Dendritic cell treated with granulocyte-macrophage colony-stimulating factor and Interleukin-4, amounts not matched to agents 40 ng/mL and 50 ng/mL, for 4 days (primary cell): Measurements from ENCODE around the gene CYP2S1.

Source experiments
- H3K27ac Mint-ChIP-seq: one replicate; pipeline ENCODE4 v1.8.0; 2022; ENCODE audit warnings: mild to moderate bottlenecking, mixed read lengths
- H3K27me3 Mint-ChIP-seq: one replicate; pipeline ENCODE4 v1.8.0; 2022; ENCODE audit warnings: mild to moderate bottlenecking, mixed read lengths
- H3K36me3 Mint-ChIP-seq: one replicate; pipeline ENCODE4 v1.8.0; 2022; ENCODE audit warnings: low read depth, mixed read lengths
- H3K4me1 Mint-ChIP-seq: one replicate; pipeline ENCODE4 v1.8.0; 2022; ENCODE audit warnings: low read depth, mixed read lengths
- H3K4me3 Mint-ChIP-seq: one replicate; pipeline ENCODE4 v1.8.0; 2022; ENCODE audit warnings: mild to moderate bottlenecking, moderate library complexity, mixed read lengths
- H3K9me3 Mint-ChIP-seq: one replicate; pipeline ENCODE4 v1.8.0; 2022; ENCODE audit warnings: mixed read lengths
- intact Hi-C: fragments of 100-400 bp; cut with micrococcal nuclease; formaldehyde crosslinking; loops from one replicate; pipeline ENCODE4 v1.15.0; 2022

CYP2S1 gene

DNA sequence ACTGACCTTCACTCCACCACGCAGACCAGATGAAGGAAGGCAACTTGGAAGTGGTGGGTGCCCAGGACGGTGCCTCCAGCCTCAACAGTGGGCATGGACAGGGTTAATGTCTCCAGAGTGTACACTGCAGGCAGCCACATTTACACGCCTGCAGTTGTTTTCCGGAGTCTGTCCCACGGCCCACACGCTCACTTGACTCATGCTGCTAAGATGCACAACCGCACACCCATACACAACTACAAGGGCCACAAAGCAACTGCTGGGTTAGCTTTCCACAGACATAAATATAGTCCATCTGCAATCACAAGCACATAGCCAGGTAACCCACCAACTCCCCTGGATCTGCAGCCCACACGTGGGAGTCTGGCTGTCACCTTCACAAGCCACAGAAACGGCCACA is 13.4 kb downstream of the CYP2S1 start:
- no peaks in the 10 kb centered on the region for H3K9me3 Mint-ChIP-seq
- H3K36me3 Mint-ChIP-seq: peaks cover 73% of the 10 kb centered on the region
- no peak overlapping the region for H3K27ac Mint-ChIP-seq
- intact Hi-C loops: no loop called here
- peaks cover 34% of the 10 kb centered on the region for H3K4me1 Mint-ChIP-seq
- no peaks in the 10 kb centered on the region for H3K27me3 Mint-ChIP-seq
- no peak overlapping the region for H3K4me3 Mint-ChIP-seq

DNA sequence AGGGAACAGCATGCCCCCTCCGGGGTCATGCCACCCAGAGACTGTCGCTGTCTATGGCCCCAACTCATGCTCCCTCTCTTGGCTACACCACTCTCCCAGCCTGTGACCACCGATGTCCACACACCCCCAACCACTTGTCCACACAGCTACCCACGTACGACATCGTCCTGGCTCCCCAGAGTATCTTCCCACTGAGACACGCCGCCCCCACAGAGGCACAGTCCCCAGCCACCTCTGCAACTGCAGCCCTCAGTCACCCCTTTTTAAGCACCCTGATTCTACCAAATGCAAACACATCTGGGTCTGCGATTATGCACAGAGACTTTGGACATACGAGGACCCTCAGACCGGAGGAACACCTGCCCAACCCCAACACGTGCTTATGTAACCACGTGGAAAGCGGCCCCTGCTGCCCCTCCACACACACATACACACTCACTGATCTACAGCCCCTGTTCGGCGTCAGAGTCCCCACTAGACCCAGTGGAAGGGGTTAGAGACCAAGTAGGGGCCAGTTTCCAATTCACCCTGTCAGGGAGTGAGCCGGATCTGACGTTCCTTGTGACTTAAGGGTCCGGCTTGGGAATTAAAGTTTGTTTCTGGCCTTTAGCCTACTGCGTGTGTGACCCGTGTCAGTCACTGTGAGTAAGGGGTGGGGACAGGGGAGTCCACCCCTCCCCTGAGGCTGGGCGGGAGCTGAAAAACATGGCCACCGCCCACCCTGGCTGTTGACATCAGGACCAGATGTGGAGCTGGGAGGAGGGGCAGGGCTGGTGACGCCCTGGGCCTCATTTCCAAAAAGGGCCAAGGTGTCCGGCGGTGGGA is 14.1 kb downstream of the CYP2S1 start:
- H3K36me3 Mint-ChIP-seq: peaks cover 66% of the 10 kb centered on the region
- intact Hi-C loops: no loop called here
- no peak overlapping the region for H3K27ac Mint-ChIP-seq
- H3K4me3 Mint-ChIP-seq: no peak overlapping the region
- no peaks in the 10 kb centered on the region for H3K27me3 Mint-ChIP-seq
- H3K9me3 Mint-ChIP-seq: no peaks in the 10 kb centered on the region
- H3K4me1 Mint-ChIP-seq: peaks cover 34% of the 10 kb centered on the region

DNA sequence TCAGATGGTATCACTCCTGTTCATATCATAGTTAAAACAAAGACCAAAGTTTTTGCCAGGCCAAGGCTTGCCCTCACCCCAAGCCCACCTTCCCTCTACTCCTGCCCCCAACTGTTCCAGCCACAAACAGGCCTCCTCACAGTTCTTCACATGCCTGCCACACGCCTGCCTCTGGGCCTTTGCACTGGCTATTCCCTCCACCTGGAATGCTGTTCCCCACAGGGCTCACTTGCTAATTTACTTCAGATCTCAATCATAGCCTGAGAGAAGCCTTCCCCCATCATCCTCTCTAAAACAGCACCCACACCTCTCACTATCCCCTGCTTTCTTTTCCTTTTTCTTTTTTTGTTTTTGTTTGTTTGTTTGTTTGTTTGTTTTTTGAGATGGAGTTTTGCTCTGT is 21.1 kb downstream of the CYP2S1 start:
- Mint-ChIP-seq H3K36me3 (no peaks in the 10 kb centered on the region), H3K27ac (peak overlapping the region; percentile 35), H3K9me3 (no peaks in the 10 kb centered on the region), H3K27me3 (peaks cover 26% of the 10 kb centered on the region), H3K4me3 (no peak overlapping the region), H3K4me1 (peaks cover 21% of the 10 kb centered on the region)
- intact Hi-C loops: no loop called here

DNA sequence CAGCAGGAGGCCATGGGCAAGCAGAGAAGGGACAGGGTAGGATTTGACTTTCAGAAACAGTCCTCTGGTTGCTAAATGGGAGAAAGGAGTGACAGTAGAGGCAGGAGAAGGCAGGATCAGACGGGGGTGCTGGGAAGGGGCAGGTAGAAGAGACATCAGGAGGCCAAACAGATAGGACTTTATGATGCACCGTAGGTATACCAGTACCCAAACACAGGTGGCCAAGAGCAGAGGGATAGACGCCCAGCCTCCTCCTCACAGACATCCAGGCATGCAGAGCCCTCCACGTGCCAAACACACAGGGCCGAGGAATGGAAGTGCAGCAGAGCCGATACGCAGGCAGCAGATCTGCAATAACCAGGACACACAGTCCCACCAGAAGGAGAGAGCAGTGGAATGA is 24.7 kb downstream of the CYP2S1 start:
- H3K4me3 Mint-ChIP-seq: no peak overlapping the region
- intact Hi-C loops: no loop called here
- H3K27me3 Mint-ChIP-seq: peaks cover 60% of the 10 kb centered on the region

DNA sequence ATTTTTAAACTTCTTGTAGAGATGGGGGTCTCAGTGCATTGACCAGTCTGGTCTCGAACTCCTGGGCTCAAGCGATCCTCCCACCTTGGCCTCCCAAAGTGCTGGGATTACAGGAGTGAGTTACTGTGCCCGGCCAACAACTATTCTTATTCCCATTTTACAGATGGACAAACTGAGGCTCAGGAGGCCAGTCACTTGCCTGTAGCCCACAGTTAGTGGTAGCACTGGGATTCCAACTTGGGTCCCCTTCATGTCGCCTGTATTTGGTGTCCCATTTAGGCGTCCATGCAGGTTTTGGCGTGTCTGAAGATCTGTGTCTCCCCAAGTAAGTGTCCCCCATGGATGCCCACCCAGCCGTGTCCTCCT is 25.2 kb downstream of the CYP2S1 start:
- intact Hi-C loops: no loop called here
- H3K27me3 Mint-ChIP-seq: peaks cover 64% of the 10 kb centered on the region
- peak overlapping the region; percentile 16 for H3K27ac Mint-ChIP-seq
- no peaks in the 10 kb centered on the region for H3K36me3 Mint-ChIP-seq
- no peak overlapping the region for H3K4me3 Mint-ChIP-seq
- H3K4me1 Mint-ChIP-seq: peaks cover 47% of the 10 kb centered on the region
- H3K9me3 Mint-ChIP-seq: no peaks in the 10 kb centered on the region

More for the DNA sequence above, 24.7 kb downstream of the CYP2S1 start:
- H3K9me3 Mint-ChIP-seq: no peaks in the 10 kb centered on the region
- peak overlapping the region; percentile 40 for H3K27ac Mint-ChIP-seq
- H3K36me3 Mint-ChIP-seq: no peaks in the 10 kb centered on the region
- H3K4me1 Mint-ChIP-seq: peaks cover 42% of the 10 kb centered on the region

DNA sequence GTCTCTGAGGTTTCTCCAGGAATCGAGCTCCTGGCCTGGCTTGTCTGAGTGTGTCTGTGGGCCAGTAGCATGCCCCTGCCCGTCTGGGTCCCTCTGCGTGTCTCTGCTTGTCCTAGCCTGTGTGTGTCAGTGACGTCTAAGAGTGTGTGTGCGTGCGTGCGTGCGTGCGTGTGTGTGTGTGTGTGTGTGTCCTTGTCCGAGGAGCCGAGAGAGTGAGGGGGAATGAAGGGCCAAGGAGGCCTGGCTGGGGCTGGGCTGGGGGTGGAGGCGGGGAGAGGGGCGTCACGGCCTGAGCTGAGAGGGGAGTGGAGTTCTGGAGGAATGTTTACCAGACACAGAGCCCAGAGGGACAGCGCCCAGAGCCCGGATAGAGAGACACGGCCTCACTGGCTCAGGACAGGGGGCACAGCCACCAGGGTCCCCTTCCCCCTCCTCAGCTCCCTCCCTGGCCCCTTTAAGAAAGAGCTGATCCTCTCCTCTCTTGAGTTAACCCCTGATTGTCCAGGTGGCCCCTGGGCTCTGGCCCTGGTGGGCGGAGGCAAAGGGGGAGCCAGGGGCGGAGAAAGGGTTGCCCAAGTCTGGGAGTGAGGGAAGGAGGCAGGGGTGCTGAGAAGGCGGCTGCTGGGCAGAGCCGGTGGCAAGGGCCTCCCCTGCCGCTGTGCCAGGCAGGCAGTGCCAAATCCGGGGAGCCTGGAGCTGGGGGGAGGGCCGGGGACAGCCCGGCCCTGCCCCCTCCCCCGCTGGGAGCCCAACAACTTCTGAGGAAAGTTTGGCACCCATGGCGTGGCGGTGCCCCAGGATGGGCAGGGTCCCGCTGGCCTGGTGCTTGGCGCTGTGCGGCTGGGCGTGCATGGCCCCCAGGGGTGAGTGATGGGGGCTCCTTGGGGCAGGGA is 25.8 kb downstream of the CYP2S1 start, which contains the start of gene AXL:
Gene AXL, plus strand, starts transcription at position 609 of the 893 bp plus-strand sequence. Its CDS starts 170 bp downstream, at position 779.
- peaks cover 70% of the 10 kb centered on the region for H3K27me3 Mint-ChIP-seq
- peaks cover 53% of the 10 kb centered on the region for H3K4me1 Mint-ChIP-seq
- no peak within 1 kb of the TSS for H3K4me3 Mint-ChIP-seq
- intact Hi-C loops: no loop called here
- no peaks in the 10 kb centered on the region for H3K36me3 Mint-ChIP-seq
- no peaks in the 10 kb centered on the region for H3K9me3 Mint-ChIP-seq
- H3K27ac Mint-ChIP-seq: peak within 1 kb of the TSS; percentile 16

DNA sequence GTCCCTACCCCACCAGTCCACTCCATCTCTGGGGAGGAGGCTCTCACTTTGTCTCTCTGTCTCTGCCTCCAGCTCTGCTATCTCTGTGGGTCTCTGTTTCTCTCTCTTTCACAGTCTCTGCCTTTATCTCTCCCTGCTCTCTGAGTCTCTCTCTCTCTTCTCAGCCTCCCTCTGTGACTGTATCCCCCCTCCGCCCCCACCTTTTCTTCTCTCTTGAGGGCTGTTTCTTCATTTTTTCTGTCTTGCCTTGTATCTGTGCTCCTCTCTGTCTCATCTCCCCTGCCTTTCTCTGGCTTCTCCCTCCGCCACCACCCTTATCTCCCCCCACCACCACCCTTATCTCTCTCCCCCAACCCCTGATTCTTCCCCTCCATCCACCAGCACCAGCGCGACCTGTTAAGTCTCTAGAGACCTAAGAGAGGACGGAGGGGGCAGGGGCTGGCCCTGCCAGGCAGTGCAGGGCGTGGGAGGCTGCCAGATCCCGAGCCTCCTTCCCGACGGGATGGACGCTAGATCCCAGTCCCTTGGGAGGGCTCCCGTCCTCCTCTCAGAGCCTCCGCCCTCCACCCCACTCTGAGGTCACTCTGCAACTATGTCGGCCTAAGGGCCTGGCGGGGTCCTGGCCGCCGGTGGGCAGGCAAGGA is 27.0 kb downstream of the CYP2S1 start:
- intact Hi-C loops: no loop called here
- Mint-ChIP-seq H3K9me3 (no peaks in the 10 kb centered on the region), H3K27me3 (peaks cover 77% of the 10 kb centered on the region), H3K4me1 (peaks cover 56% of the 10 kb centered on the region), H3K36me3 (no peaks in the 10 kb centered on the region), H3K4me3 (no peak overlapping the region), H3K27ac (peak overlapping the region; percentile 11)

DNA sequence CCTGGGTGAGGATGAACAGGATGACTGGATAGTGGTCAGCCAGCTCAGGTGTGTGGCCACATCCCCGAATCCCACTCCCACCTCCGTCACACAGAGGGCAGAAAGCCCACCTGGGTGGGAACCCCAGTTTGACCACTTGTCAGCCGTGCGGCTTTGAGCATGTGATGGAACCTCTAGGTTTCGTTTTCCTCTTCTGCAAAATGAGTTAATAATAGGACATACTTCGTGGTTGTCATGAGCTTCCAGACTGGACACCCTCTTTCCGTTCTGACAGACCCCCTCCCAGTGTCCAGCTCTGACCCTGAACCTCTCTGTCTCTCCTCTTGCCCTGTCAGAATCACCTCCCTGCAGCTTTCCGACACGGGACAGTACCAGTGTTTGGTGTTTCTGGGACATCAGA is 27.8 kb downstream of the CYP2S1 start:
- Mint-ChIP-seq H3K27me3 (peaks cover 85% of the 10 kb centered on the region), H3K27ac (no peak overlapping the region), H3K36me3 (no peaks in the 10 kb centered on the region), H3K4me3 (no peak overlapping the region), H3K9me3 (no peaks in the 10 kb centered on the region), H3K4me1 (peaks cover 61% of the 10 kb centered on the region)
- intact Hi-C loops: no loop called here

DNA sequence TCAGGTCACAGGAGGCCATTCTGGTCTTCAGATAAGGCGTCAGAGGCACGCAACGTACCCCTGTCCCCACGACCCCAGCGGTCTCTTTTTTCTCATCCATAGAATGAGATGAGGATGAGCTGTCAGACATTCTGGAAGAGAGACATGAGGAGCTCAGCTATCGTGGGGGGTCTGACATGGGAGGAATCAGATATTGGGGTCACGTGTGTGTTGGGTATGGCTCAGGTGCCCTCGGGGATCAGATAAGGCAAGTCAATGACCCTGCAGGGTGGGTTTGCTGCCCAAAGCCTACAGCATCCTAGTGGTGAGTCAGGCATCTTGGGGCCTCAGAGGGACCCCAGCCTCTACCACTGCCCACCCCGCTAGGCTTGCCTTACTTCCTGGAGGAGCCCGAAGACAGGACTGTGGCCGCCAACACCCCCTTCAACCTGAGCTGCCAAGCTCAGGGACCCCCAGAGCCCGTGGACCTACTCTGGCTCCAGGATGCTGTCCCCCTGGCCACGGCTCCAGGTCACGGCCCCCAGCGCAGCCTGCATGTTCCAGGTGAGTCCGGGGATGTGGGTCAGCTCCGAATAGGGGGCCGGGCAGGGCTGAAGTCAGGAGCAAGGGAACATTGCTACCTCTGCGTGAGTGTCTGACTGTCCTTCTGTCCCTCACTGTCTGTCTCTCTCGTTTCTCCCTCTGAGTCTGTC is 28.6 kb downstream of the CYP2S1 start:
- H3K9me3 Mint-ChIP-seq: no peaks in the 10 kb centered on the region
- no peak overlapping the region for H3K4me3 Mint-ChIP-seq
- intact Hi-C loops: no loop called here
- H3K27ac Mint-ChIP-seq: no peak overlapping the region
- peaks cover 59% of the 10 kb centered on the region for H3K4me1 Mint-ChIP-seq
- H3K27me3 Mint-ChIP-seq: peaks cover 88% of the 10 kb centered on the region
- no peaks in the 10 kb centered on the region for H3K36me3 Mint-ChIP-seq

DNA sequence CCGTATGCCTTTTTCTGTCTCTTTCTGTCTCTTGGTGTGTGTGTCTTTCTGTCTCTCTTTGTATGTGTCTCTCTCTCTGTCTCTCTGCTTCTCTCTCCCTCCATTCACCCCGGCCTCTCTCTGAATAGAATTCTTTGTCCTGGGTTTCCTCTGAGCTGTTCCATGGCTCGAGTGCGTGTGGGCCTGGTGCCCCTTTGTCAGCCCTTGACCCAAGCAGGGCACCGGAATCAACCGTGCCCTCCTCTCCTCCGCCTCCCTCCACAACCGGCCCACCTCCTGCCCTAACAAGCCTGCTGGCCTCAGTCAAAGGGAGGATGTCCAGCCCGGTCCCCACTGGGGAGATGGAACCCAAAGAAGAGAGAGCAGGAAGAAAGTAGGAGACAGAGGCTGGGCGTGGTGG is 29.2 kb downstream of the CYP2S1 start:
- Mint-ChIP-seq H3K36me3 (no peaks in the 10 kb centered on the region), H3K9me3 (no peaks in the 10 kb centered on the region), H3K4me3 (no peak overlapping the region), H3K27ac (peak overlapping the region; percentile 0), H3K27me3 (peaks cover 88% of the 10 kb centered on the region), H3K4me1 (peaks cover 56% of the 10 kb centered on the region)
- intact Hi-C loops: no loop called here

DNA sequence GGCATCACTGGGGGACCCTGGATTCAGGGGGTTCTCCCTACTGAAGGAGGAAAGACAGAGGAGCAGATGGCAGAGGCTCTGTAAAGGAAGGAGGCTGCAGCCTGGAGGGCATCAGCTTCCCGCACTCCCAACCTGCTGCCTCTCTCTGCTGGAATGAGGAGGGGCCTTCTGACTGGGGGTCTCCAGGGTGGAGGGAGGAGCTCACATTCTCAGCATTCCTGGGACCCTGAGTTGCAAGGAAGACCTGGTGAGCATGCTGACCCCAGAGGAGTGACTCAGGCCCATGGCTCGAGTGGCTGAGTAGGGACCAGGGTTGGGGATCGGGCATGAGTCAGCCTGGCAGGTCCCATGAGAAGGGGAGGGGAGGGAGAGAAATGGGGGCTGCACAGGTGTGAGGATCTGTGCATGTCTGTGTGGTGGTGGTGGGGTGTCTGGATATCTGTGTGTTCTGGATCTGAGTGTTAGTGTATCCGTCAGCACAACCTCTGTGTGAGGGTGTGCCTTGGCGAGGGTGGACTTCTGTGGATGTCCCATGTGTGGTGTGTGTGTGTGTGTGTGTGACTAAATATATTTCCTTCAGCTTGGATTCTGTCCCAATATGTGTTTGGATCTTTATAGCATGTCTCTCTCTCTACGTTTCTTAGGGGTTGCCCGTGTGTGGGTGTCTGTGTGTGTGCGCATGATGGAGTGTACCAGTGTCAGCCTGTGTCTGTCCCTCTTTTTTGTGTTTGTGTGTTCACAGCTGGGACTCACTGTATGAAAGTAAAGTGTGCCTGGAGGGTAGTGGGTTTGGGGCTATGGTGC is 30.6 kb downstream of the CYP2S1 start:
- Mint-ChIP-seq H3K9me3 (no peaks in the 10 kb centered on the region), H3K27me3 (peaks cover 85% of the 10 kb centered on the region), H3K4me1 (peaks cover 52% of the 10 kb centered on the region), H3K4me3 (no peak overlapping the region), H3K36me3 (no peaks in the 10 kb centered on the region), H3K27ac (no peak overlapping the region)
- intact Hi-C loops: no loop called here

DNA sequence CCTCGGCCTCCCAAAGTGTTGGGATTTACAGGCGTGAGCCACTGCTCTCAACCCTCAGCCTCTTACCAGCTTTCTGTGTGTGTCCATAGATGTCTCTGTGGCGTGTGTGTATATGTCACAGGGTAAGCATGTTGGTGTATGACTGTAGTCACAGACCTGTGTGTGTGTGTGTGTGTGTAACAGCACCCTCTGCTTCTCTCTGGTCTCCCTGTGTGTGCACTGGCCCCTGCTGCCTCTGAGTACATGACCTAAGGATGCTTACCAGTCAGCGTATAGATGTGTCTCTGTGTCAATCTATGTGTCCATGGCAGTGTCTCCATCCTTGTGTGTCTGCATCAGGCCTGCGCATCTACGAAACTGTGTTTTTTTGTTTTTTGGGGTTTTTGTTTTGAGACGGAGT is 31.6 kb downstream of the CYP2S1 start:
- H3K9me3 Mint-ChIP-seq: no peaks in the 10 kb centered on the region
- peaks cover 77% of the 10 kb centered on the region for H3K27me3 Mint-ChIP-seq
- intact Hi-C loops: no loop called here
- H3K4me3 Mint-ChIP-seq: no peak overlapping the region
- peaks cover 43% of the 10 kb centered on the region for H3K4me1 Mint-ChIP-seq
- H3K27ac Mint-ChIP-seq: no peak overlapping the region
- H3K36me3 Mint-ChIP-seq: no peaks in the 10 kb centered on the region
